NCI-H2196 treated with DMSO at 0.1 percent for 48 hours (cell line): ENCODE measurements around the gene IGFL4.
"Not testable (repeated sequence)": the region's sequence is repeated elsewhere in the genome, so short reads cannot be mapped to it uniquely, and the experiment has no call there.

Experiments used
- DNase-seq: peaks from one replicate; lab custom pipeline; 2025; ENCODE audit not compliant: unreplicated experiment; lab: John Stamatoyannopoulos, UW

Gene IGFL4

GRCh38 chr19:46040952-46041500, at the start of gene IGFL4:
Gene IGFL4, minus strand, starts transcription at chr19:46041002. Its CDS starts 40 bp downstream, at chr19:46040962.
- peak; percentile 46 for DNase-seq

GRCh38 chr19:46090444-46090843, 49.6 kb upstream of the IGFL4 start:
- DNase-seq, result no peak

GRCh38 chr19:46089432-46089831, 48.6 kb upstream of the IGFL4 start:
- no peak for DNase-seq

- DNase-seq, result no peak
These were observed 47.3 kb upstream of the IGFL4 start for GRCh38 chr19:46088101-46088500.

GRCh38 chr19:46085888-46086287, 45.1 kb upstream of the IGFL4 start:
- DNase-seq, result no peak

GRCh38 chr19:46082728-46083050, 41.9 kb upstream of the IGFL4 start:
- DNase-seq, result no peak

- DNase-seq, result peak; percentile 7
These were observed 41.3 kb upstream of the IGFL4 start for GRCh38 chr19:46081928-46082727.

GRCh38 chr19:46080561-46080960, 39.8 kb upstream of the IGFL4 start:
- DNase-seq, result peak; percentile 61

GRCh38 chr19:46079576-46079975, 38.8 kb upstream of the IGFL4 start:
- no peak for DNase-seq

- DNase-seq, result not testable (repeated sequence)
These were observed 38.0 kb upstream of the IGFL4 start for GRCh38 chr19:46078573-46079332.

- DNase-seq, result no peak
These were observed 37.0 kb upstream of the IGFL4 start for GRCh38 chr19:46077815-46078167.

GRCh38 chr19:46076951-46077814, 36.4 kb upstream of the IGFL4 start:
- DNase-seq, result peak; percentile 83

- DNase-seq, result no peak
These were observed 35.5 kb upstream of the IGFL4 start for GRCh38 chr19:46076031-46076880.

GRCh38 chr19:46073268-46073922, 32.6 kb upstream of the IGFL4 start:
- DNase-seq, result no peak

GRCh38 chr19:46069806-46070341, 29.1 kb upstream of the IGFL4 start:
- DNase-seq, result no peak

- no peak for DNase-seq
These were observed 27.8 kb upstream of the IGFL4 start for GRCh38 chr19:46068345-46069258.

GRCh38 chr19:46067691-46068090, 26.9 kb upstream of the IGFL4 start:
- no peak for DNase-seq

- DNase-seq, result no peak
These were observed 25.7 kb upstream of the IGFL4 start for GRCh38 chr19:46066471-46066870.
